Adrenal gland (tissue), 12 donors: ENCODE measurements around the gene COQ10B. TPM values are rescaled to one million over a fixed set of nuclear protein-coding genes. Genes with fewer than 3 reads are reported as not detected.
"Not testable (repeated sequence)": the region's sequence is repeated elsewhere in the genome, so short reads cannot be mapped to it uniquely, and the experiment has no call there.

Experiments used
- DNase-seq, 7 donors: peaks; one replicate each; pipeline ENCODE4 v3.0.0-alpha.2; 2019 to 2020
- H3K27ac ChIP-seq, 5 donors: fragments of 200-600 bp; sonication (generic) in 4 of 5; 1 replicate in 3 of 5; 2 replicates in 2 of 5; pipeline versions ENCODE4 v1.5.1 to v1.8.0; 2016 to 2020; ENCODE audit warnings: mild to moderate bottlenecking in 1 of 5
- H3K27me3 ChIP-seq: fragments of 200-600 bp; 2 replicates; pipeline ENCODE4 v1.8.0; 2021
- H3K36me3 ChIP-seq, 2 donors: fragments of 200-600 bp; replicated peaks in 1 of 2; 1 replicate in 1 of 2; 2 replicates in 1 of 2; pipeline versions ENCODE4 v1.5.1 to v1.8.0; 2018 to 2022
- H3K4me1 ChIP-seq, 2 donors: fragments of 200-600 bp; replicated peaks in 1 of 2; 1 replicate in 1 of 2; 2 replicates in 1 of 2; pipeline versions ENCODE4 v1.5.1 to v1.8.0; 2018 to 2021
- H3K4me3 ChIP-seq, 4 donors: fragments of 200-600 bp; sonication (generic) in 3 of 4; one replicate each; pipeline ENCODE4 v1.5.1; 2016 to 2018
- H3K9me3 ChIP-seq, 3 donors: fragments of 200-600 bp; sonication (generic) in 1 of 3; replicated peaks in 1 of 3; 1 replicate in 2 of 3; 2 replicates in 1 of 3; pipeline versions ENCODE4 v1.5.1 to v1.8.0; 2016 to 2021
- POLR2A ChIP-seq, 2 donors: fragments of 450-650 bp; IDR thresholded peaks; one replicate each; pipeline ENCODE4 v1.6.1; 2017; ENCODE audit warnings: antibody characterized with exemption in 2 of 2, mild to moderate bottlenecking in 2 of 2, moderate library complexity in 1 of 2
- WGBS, 4 donors: extraction: QIAGEN DNeasy Blood & Tissue Kit in 2 of 4; methylation state at CpG; one replicate each; pipeline versions ENCODE4 v1.1.5 to v1.1.7; 2013 to 2017; 5-methylcytosine and 5-hydroxymethylcytosine counted together
- intact Hi-C, 2 donors: fragments of 100-400 bp; cut with DNase I; formaldehyde crosslinking; loops; one replicate each; pipeline versions ENCODE4 v1.14.1 to v1.15.0; 2022 to 2023
- polyA plus RNA-seq, 3 donors: library from polyadenylated mRNA; stranded (reverse); fragments of 200-250 nt in 2 of 3; fragments of 350-450 nt in 1 of 3; fragmentation: Illumina TruSeq in 1 of 3; extraction: RNeasy Lipid Tissue Mini Kit (QIAGEN cat#74804) in 1 of 3; gene quantifications; one replicate each; pipeline ENCODE4 v1.2.3, GENCODE V29; 2013 to 2014
- total RNA-seq, 9 donors: library from RNA; depleted of rRNA in 4 of 9; stranded (reverse); fragments of >200 nt in 4 of 9; fragments of 120-200 nt in 1 of 9; fragmentation: NEBNext Ultra II Directional in 1 of 9; extraction: Animal tissue kit (Norgen Biotek cat#: 25700) in 1 of 9; gene quantifications; one replicate each; pipeline versions ENCODE4 v1.1.0 to v1.2.4, GENCODE V29; 2013 to 2023
- TF ChIP-seq, protein P1 (sequence below), 6 experiments: fragments of 450-650 bp in 4 of 6; fragments of 200-600 bp in 2 of 6; sonication (generic) in 1 of 6; IDR thresholded peaks; 1 replicate in 5 of 6; 2 replicates in 1 of 6; pipeline versions ENCODE4 v1.5.1 to v1.8.0; 2016 to 2021; ENCODE audit warnings: antibody characterized with exemption in 6 of 6, mild to moderate bottlenecking in 2 of 6, moderate library complexity in 1 of 6
- donor health status: healthy with polysubstance abuse.
- donor health status: Bipolar disorder and iron deficiency.
- donor health status: DM: yes; HTN: yes; CAD: no.
- donor health status: DM: no; HTN: no; CAD: no.
- donor health status: DM: no; HTN: no; CAD: no.
- donor health status: DM: yes; HTN: yes; CAD: no.

COQ10B gene
- total and polyA plus RNA-seq, 12 donors: 22.3 to 63.5 (median 37.8) TPM

DNA sequence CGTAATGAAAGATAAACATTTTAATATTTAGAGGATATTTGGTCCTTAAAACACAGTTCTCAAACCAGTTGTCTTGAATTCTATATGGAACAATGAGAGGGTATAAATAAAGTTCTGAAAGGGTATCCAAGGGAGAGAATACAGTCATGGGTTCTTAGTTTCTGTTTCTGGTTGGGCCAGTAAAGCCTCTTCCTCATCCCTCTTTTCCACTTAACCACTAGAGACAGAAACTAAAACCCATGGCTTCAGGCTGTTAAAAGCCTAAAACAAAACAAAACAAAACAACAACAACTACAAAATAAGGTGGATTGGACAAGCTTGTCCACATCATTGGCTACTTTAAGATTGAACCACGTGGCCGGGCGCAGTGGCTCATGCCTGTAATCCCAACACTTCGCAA, 18.8 kb downstream of the COQ10B start:
- intact Hi-C loops: no loop called here
- WGBS, 4 donors: 94 to 98% (median 97%) methylated on average over 5 of the region's 5 CpGs
- Histone ChIP-seq H3K4me1 (no peaks in the 10 kb centered on the region), H3K4me3 (no peak overlapping the region), H3K9me3 (no peaks in the 10 kb centered on the region), H3K27ac (no peak overlapping the region), H3K27me3 (no peaks in the 10 kb centered on the region), H3K36me3 (peaks cover 0 to 92% of the 10 kb centered on the region in 2 donors)
- DNase-seq: no peak
- TF ChIP-seq, protein P1, sequence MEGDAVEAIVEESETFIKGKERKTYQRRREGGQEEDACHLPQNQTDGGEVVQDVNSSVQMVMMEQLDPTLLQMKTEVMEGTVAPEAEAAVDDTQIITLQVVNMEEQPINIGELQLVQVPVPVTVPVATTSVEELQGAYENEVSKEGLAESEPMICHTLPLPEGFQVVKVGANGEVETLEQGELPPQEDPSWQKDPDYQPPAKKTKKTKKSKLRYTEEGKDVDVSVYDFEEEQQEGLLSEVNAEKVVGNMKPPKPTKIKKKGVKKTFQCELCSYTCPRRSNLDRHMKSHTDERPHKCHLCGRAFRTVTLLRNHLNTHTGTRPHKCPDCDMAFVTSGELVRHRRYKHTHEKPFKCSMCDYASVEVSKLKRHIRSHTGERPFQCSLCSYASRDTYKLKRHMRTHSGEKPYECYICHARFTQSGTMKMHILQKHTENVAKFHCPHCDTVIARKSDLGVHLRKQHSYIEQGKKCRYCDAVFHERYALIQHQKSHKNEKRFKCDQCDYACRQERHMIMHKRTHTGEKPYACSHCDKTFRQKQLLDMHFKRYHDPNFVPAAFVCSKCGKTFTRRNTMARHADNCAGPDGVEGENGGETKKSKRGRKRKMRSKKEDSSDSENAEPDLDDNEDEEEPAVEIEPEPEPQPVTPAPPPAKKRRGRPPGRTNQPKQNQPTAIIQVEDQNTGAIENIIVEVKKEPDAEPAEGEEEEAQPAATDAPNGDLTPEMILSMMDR (IDR thresholded peaks at IDR 0.05): no peak
- TF ChIP-seq POLR2A (IDR thresholded peaks at IDR 0.05): no peak

DNA sequence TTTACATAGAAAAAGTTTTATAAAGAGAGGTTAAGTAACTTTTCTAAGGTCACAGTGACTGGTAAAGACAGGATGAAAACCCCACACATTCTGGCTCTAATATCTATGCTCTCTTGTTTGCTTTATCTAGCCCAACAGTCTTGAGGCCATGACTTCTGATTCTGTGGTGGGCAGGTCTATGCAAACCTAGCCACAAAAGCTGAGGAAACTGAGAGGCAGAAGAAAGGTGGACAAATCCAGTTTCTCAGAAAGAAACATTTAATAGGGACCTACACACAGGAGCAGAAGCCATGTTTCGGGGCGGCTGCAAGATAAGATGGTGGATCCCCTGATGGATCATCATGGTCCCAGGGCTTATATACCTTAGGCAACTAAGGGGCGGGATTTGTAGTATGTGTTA, 24.4 kb downstream of the COQ10B start:
- WGBS, 4 donors: 95 to 100% (median 98%) methylated on average over 3 of the region's 3 CpGs
- Histone ChIP-seq H3K36me3 (peaks cover 0 to 53% of the 10 kb centered on the region in 2 donors), H3K27me3 (no peaks in the 10 kb centered on the region), H3K27ac (no peak overlapping the region), H3K9me3 (no peaks in the 10 kb centered on the region), H3K4me1 (no peaks in the 10 kb centered on the region), H3K4me3 (no peak overlapping the region)
- intact Hi-C loops: no loop called here
- no peak for TF ChIP-seq POLR2A (IDR thresholded peaks at IDR 0.05)
- no peak for DNase-seq

DNA sequence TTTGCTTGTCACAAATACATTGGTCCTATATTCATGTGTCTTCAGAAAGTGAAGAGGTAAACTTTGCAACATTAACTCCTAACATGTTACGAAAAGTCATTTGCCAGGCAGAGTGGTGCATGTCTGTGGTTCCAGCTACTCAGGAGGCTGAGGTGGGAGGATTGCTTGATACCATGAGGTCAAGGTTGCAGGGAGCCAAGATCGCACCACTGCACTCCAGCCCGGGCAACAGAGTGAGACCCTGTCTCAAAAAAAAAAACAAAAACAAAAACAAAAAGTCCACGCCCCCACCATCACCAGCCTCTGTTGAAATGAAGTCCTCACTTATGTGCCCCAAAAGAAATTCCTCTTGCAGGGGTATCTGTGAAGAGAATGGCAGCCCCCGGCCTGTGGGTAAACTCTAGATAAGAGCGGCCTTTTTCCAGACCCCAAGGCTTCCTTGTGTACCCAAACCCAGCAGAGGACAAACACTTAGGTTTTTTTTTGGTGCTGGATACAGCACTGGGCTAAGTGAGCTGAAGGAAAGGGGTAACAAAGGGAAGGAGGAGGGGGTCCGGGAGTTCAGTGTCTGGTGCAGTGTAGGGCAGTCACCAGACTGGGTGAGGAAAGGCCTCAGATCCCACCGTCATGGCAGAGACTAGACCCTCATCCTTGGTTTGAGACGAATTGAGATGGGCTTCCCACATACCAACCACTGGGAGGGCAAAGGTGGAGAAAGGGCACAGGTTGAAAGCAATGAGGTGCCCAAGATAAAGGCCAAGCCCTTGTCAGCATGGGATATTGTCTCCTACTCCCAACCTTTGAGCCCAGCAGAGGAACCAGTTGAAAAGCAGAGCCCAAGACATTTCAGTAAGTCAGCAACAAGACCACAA, 27.0 kb downstream of the COQ10B start:
- Histone ChIP-seq H3K36me3 (peaks cover 0 to 29% of the 10 kb centered on the region in 2 donors), H3K27ac (no peak overlapping the region), H3K4me1 (no peaks in the 10 kb centered on the region), H3K9me3 (peaks cover 0 to 11% (median 0%) of the 10 kb centered on the region in 3 donors), H3K27me3 (no peaks in the 10 kb centered on the region), H3K4me3 (no peak overlapping the region)
- intact Hi-C loops: no loop called here
- WGBS, 4 donors: 87 to 93% (median 89%) methylated on average over 8 to 9 of the region's 9 CpGs
- TF ChIP-seq, protein P1 (IDR thresholded peaks at IDR 0.05): no peak
- no peak for TF ChIP-seq POLR2A (IDR thresholded peaks at IDR 0.05)
- no peak for DNase-seq

DNA sequence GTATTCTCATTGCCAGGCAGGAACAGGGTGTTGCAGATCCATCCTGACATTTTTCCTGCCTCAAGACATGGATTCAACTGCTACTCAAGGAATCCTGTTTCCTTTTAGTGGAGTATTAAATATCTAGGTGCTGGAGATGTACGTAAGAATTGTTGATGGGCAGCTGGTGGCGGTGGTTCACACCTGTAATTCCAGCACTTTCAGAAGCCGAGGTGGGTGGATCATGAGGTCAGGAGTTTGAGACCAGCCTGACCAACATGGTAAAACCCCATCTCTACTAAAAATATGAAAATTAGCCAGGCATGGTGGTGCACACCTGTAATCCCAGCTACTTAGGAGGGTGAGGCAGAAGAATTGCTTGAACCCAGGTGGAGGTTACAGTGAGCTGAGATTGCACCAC, 30.9 kb downstream of the COQ10B start:
- 95 to 96% (median 96%) methylated on average over 3 of the region's 3 CpGs for WGBS, 4 donors
- H3K4me1 ChIP-seq, H3K4me3 ChIP-seq, H3K27me3 ChIP-seq, H3K27ac ChIP-seq, DNase-seq, intact Hi-C loops: not testable (repeated sequence)
- Histone ChIP-seq H3K36me3 (peaks cover 0 to 36% of the 10 kb centered on the region in 2 donors), H3K9me3 (peaks cover 0 to 11% (median 0%) of the 10 kb centered on the region in 3 donors)

DNA sequence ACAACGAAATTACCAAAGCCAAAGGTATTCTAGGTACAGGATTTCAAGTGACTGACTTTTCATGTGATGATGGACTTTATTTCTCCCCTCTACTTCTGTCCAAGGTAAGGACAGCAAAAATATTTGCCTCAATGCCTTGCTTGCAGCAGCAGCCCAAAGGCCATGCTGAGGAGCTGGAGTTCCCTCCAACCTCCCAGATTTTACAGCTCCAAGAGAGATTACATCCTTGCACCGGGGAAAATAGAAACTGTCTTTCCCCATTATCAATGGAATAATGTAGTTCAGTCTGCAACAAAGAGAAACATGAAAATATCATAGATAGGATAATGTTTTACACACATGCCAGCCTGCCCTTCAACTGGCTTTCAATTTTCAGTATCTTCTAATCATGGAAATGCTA, 32.8 kb downstream of the COQ10B start:
- DNase-seq: no peak
- Histone ChIP-seq H3K27me3 (no peaks in the 10 kb centered on the region), H3K27ac (no peak overlapping the region), H3K4me3 (no peak overlapping the region), H3K4me1 (no peaks in the 10 kb centered on the region), H3K36me3 (peaks cover 0 to 56% of the 10 kb centered on the region in 2 donors), H3K9me3 (peaks cover 0 to 11% (median 0%) of the 10 kb centered on the region in 3 donors)
- WGBS, 4 donors: 89 to 99% (median 93%) methylated on average over 2 of the region's 2 CpGs
- TF ChIP-seq, protein P1 (IDR thresholded peaks at IDR 0.05): no peak
- no peak for TF ChIP-seq POLR2A (IDR thresholded peaks at IDR 0.05)
- intact Hi-C loops: no loop called here
